ENCODE measurements around the gene TEX22.

Gene TEX22

DNA sequence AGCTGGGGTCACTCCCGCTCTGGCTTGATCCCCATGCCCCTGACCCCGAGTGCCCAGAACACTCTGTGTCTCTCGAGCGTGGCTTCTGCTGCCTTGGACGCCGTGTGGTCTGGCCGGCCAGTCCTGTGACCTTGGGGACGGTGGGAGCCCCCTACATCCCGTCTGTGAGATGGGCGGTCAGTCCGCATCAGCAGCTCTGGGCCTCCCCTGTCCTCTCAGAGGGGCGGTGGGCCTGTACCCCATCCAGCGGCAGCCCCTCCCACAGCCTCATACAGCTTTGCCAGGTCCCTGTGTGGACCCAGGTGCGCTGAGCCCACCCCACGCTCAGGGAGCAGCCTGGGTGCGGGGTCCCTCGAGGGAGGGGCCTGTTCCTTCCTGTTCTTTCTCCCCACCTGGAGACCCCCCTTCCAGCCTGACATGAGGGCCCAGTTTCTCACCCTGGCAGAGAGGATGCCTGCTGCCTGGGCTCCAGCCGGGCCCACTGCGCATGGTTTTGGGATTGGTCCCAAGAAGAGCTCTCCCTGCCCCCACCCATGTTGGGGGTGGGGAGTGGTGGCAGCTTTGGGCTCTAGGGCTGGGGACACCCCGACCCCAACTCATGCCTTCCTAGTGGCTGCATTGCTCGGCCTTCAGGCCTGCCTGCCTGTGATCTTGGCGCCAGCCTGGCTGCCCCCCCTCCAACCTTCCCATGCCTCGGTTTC, 22.8 kb downstream of the TEX22 start:
- no peak for DNase-seq (ENCODE audit: low spot score)

DNA sequence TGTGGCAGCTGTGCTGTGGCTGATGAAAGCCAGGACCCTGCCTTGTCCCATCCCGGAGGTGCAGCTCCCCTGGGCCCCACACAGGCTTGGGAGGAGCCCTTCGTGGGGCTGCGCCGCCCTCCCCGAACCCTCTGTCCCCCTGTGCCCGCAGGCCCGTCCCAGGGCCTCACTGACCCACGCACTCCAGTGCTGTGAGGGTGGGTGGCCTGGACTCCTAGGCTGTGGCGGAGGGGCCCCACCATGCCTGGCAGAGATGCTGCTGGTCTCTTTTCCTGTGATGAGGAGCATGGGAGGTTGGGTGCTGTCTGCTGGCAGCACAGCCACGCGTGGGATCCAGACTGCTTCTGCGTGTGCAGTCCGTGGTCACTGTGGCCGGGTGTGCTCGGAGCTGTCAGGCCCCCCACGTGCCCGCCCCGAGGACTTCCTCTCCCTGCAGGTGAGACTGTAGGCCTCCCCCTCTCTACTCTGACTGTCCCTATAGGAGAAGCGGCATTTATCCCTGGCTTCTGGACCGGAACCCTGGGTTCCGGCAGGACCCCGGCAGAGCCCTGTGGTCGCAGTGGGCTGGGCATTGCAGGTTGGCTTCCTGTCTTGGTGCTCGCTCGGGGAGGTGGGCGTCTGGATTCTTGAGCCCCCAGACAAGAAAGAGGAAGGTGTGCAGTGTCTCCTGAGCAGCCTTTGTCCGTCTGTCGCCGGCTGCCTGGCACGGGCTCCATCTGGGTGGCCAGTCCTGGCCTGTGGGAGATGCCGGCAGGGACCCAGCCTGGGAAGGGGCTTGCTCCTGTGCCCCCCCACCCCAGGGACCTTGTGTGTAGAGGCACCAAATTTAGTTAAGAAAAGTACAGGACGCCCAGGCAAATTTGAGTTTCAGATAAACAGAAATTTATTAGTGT, 23.6 kb downstream of the TEX22 start:
- DNase-seq (ENCODE audit: low spot score) = no peak

DNA sequence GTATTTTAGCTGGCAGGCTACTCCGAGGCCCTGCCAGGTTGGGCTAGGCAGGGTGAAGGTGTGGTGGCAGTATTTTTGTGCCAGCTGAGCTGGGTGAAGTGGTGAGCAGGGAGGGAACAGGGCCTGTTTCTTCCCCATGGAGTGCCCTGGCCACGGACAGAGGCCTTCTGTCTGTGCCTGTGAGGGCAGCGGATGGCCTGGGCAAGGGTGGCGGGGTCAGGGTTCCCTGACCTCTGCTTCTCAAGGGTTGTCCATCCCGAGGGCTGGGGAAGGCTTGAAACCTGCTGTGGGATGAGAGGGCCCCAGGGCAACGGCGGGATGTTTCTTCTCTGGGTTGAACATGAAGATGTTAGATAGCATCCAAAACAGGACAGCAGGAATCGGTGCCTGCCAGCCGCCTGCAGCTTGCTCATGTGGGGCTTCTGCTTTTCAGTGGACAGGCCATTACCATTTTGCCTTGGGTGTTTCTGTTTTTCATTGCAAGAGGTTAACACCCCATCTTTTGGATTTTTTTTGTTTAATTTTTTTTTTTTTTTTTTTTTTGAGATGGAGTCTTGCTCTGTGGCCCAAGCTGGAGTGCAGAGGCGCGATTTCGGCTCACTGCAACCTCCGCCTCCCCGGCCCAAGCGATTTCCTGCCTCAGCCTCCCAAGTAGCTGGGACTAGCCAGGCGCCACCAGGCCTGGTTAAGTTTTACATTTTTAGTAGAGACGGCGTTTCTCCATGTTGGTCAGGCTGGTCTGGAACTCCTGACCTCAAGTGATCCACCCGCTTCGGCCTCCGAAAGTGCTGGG, 24.6 kb downstream of the TEX22 start:
- DNase-seq (ENCODE audit: low spot score) = no peak

DNA sequence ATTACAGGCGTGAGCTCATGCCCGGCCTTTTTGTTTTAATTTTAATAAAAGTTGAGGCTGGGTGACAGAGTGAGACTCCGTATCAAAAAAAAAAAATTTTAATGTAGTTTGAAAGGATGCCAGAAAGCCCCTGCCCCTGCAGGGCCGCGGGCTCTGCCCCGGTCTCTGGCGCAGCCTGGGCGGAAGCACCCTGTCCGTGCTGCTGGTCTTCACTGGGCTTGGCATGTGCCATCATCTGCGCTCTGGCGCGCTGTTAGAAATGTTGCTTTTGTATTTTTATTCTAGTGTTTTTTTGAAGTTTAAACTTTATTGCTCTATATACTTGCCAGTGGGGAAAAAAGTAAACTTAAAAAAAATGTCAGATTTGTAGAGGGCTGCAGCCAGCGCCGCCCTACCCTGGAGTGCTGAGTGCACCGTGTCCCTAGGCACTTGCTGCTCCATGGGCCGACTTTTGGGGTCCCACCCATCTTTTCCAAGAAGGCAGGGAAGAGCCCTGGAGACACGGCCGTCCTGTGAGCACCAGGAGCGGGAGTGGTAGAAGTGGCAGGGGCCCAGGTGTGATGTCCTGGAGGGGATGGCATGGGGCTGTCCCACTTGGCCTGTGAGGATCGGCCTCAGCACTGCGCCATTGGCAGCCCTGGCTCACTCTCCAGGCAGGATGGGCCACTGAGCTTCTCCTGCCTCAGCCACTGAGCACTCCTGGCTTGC, 25.3 kb downstream of the TEX22 start:
- DNase-seq (ENCODE audit: low spot score) = no peak

DNA sequence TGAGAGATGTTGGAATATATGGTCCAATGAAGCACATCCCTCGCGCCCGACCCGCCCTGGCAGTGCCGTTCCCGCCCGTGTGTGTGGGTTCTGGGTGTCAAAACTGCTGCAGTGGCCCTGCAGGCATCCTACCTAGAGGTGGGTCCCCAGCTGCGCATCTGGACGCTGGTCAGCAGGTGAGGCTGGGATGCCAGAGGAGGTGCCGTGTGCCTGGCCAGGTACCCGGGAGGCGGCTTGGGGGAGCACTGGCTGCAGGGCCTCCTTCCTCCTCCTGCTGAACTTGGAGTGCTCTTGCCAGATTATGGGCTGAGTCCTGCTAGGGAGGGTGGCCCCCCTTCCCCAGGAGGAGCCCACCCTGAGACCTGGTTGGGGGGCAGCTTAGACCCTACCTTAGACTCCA, 26.5 kb downstream of the TEX22 start:
- DNase-seq (ENCODE audit: low spot score) = no peak

DNA sequence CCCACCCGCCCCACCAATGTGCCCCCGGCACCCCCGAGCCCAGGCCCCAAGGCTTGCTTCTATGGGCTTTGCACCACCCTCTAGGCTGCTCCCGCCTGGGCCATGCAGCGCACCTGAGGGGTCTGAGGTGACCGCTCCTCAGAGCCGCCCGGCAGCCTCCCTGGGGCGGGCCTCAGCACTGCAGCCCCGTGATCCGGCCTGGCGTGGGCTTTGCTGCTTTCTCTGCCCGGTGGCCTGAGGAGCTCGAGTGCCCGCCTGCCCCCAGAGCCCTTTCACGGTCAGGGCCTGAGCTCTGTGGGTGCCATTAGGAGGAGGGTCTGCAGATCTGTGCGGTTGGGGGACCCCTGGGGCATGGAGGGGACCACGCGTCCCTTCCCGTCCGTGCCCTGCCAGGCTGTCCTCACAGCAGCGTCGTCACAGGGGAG, 27.5 kb downstream of the TEX22 start:
- DNase-seq (ENCODE audit: low spot score) = no peak

DNA sequence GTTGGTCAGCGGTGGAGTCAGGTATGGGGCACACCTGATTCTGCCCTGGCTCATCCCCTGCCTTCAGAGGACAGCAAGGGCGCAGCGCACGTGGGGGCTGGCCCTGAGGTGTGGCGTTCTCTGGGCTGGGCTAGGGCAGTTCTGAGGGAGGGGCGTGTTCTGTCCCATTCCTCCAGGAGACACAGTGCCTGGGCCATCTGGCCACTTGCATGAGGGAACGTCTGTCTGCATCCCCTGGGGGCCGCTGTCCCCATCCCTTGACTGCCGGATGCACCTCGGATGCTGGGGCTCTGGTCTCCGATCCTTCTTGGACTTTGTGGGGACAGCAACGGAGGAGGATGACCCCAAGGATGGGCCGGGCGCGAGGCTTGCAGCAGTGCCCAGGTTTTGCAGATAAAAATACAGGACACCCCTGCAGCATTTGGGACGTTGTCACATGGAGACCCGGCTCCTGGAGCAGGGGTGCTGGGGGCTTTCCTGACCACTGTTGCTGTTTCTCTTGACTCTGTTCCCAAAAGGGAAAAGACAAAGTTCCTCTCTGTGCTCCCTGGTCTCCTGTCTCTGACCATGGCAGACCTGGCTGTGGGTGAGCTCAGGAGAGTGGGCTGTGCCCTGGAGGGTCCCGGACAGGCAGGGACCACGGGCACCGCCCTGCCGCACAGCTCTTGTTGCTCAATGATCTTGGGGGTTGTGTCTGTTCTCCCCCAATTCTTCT, 28.2 kb downstream of the TEX22 start:
- DNase-seq (ENCODE audit: low spot score) = no peak

DNA sequence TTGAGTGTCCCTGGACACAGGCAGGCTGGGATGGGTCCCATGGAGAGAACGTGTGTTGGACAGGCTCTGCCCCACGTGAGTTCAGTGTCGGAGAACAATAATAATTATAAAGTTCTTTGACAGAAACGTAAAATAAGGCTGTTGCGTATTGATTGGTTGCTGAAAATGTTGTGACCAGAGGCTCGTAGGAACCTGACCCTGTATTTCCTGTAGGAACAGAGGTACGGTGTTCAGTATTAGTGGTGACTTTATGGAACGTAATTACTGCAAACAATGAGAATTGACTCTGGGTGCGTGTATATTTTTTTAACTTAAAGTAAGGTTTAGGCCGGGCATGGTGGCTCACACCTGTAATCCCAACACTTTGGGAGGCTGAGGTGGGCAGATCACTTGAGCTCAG, 29.1 kb downstream of the TEX22 start:
- no peak for DNase-seq (ENCODE audit: low spot score)

DNA sequence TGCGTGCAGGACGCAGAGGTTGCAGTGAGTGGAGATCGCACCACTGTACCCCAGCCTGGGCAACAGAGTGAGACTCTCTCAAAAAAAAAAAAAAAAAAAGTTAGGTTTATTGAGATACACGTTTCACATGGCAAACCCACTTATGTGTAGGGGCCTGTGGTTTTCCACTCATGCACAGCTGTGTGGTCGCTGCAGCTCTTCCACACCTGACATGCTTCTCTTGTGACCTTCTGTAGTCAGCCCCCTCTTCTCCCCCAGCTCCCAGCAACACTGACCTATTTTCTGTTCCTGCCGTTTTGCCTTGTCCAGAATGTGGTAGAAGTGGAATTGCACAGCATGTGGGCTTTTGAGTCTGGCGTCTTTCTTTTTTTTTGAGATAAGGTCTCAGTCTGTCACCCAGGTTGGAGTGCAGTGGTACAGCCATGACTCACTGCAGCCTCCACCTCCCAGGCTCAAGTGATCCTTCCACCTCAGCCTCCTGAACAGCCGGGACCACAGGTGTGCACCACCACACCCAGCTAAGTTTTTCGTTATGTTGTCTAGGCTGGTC, 29.7 kb downstream of the TEX22 start:
- no peak for DNase-seq (ENCODE audit: low spot score)

DNA sequence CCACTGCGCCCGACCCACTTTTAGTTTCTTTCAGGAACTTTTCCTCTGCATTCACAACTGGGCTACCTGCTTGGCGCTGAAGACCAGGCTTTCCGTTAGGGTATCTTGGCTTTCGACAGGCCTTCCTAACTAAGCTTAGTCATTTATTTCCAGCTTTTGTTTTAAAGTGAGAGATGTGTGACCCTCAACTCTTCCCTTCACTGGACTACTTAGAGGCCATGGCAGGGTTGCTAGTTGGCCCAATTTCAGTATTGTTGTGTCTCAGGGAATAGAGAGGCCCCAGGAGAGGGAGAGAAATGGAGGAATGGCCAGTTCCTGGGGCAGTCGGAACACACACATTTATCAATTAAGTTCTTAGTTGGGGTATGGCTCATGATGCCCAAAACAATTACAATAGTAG, 31.7 kb downstream of the TEX22 start:
- DNase-seq (ENCODE audit: low spot score) = no peak

DNA sequence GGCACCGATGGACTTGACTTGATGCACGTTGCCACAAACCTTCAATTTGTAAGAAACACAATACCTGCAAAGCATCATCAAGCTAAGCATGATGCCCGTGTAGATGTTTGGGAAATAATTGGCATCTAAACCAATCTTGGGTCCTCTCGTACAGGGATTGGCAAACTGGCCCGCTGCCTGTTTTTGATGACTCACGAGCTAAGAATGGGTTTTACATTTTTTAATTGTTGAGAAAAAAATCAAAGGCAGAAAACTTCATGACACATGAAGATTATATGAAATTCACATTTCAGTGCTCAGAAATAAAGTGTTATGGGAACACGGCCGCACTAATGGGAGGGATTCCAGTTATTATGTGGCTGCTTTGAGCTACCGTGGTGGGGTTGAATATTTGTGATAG, 32.2 kb downstream of the TEX22 start:
- DNase-seq (ENCODE audit: low spot score) = peak; percentile 74

DNA sequence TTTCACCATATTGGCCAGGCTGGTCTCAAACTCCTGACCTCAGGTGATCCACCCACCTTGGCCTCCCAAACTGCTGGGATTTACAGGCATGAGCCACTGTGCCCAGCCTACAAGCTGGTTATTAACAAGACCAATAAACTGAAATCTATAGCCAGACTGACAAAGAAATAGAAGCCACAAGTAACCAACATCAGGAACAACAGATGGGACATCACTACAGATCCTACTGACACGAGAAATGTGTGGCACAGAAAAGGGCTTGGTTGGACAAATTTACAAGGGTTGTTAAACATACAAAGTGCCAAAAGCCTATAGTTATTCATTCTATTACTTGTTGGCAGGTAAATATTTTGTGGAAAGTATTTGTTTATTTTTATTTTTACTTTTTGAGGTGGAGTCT, 32.9 kb downstream of the TEX22 start:
- no peak for DNase-seq (ENCODE audit: low spot score)

DNA sequence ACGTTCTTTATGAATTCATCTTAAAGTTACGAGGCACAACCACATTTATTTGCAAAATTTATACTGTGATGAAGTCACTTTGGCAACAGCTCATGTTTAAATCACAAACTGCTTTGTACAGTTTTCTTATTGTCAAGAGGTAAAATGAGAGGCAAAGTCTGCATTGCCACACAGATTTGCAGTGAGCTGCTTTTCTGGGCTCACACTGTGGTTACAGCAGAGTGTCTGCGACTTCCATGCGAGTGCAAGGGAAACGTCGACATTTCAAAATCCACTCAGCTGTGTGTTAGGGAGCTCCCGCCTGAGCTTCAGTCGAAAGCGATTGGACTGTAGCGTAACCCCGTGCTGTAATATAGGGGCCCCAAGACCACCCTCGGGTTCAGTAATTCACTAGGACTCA, 34.3 kb downstream of the TEX22 start:
- DNase-seq (ENCODE audit: low spot score) = no peak

DNA sequence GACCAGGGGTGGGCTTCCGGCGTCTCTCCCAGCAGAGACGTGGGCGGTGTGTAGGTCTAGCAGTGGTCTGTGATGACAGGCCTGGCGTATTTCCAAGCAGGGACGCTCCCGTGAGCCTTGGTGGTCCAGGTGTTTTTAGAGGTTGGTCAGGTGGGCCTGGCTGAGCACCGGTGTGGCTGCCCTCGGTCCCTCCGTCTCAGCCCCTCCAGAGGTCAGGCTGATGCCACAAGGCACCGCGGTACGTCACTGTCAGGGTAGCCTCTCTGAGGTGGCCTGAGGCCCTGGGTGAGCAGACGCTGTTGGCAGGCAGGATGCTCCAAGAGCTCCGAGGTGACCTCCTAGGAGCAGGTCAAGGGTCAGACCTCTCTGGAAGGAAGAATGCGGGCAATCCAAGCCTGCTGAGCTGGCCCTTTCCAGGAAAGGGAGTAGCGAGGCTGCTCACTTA, 34.8 kb downstream of the TEX22 start:
- DNase-seq (ENCODE audit: low spot score) = no peak

DNA sequence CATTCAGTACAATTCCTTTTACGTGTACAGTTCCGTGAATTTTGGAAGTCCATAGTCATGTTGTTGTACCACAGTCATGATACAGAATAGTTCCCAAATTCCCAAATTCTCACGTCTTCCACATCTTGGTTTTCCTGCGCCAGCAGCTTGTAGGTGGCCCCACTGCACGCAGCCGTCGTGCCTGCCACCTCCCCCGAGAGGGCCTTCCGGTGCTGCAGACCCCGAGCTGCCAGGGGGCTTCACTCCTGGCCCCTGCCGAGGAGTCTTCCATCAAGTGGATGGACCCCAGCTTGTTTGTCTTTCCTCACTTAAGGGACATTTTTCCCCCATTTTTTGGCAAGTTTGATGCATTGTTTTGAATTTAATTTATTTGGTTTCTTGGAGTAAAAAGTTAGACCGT, 38.1 kb downstream of the TEX22 start:
- no peak for DNase-seq (ENCODE audit: low spot score)

DNA sequence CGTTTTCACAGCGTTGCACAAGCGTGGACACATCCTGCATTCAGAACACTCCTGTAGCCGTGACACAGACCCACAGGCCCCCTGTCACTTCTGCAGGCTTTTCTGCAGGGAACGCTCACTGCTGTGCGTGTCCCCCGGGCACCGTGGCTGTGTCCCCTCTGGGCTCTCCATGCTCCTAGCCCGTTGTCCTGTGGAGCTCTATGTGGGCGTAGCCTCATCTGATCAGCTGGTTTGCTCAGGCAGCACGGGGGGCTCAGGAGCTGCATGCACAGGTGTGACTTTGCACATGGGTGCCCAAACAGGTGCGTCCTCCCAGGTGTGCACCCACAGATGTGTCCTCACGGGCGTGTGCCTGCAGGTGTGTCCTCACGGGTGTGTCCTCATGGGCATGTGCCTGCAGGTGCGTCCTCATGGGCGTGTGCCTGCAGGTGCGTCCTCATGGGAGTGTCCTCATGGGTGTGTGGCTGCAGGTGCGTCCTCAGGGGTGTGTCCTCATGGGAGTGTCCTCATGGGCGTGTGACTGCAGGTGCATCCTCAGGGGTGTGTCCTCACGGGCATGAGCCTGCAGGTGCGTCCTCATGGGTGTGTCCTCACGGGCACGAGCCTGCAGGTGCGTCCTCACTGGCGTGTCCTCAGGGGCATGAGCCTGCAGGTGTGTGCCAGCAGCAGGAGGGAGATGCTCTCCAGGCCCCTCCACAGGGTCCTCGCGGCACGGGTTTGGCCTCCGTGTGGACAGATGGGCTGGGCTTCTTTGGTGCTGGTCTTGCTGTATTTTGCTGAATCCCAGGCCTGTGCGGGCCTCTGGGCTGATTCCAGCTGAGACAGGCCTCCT, 38.8 kb downstream of the TEX22 start:
- no peak for DNase-seq (ENCODE audit: low spot score)

DNA sequence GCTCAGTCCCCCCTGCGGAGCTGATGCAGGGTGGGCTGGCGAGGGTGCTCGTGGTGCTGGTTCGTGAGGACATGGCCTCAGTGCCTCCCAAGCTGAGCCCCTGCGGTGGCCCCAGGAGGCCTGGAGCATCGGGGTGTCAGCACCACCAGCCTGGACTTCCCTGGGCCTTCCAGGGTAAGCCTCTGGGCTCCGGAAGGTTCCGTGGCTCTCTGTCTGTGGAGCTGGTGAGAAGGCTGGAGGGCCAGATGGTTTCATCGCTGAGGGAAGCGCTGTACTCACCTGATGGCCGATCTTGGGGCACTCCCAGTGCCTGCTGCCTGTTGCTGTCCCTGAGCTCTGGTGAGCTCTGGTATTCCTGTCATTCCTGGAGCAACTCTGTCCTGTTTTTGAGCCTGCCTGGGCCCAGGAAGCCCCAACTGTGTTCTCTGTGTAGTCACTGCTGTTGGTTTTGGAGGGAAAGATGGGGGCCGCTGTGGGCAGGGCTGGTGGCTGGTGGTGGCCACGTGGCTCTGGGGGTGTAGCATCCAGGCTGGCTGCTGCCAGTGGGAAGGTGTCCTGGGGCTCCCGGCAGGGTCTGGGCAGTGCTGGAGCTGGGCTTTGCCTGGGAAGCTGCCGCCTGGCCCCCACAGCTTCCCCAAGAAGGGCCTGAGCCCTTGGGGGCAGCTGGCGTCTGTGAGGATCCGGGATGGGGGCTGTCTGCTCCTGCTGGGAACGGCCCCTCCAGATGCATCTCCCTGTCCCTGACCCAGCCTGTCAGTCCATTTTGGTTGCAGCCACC, 39.6 kb downstream of the TEX22 start:
- DNase-seq (ENCODE audit: low spot score) = no peak

DNA sequence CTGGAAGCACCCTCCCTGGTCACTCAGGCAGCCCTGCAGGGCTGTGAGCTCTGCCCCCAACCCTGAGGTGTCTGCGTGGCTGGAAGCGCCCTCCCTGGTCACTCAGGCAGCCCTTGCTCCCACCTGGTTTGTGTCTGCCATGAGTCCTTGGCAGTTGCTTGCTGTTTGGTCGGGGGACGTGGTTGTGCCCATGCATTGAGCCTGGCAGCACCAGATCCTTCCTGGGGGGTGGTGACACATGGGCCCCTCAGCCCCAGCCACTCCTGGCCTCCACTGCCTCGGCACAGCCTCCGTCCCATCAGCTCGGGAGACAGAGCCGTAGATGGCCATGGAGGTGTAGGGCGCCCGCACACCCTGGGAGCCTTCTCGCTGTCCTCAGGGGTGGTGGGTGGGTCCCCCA, 40.8 kb downstream of the TEX22 start:
- no peak for DNase-seq (ENCODE audit: low spot score)
